SK-N-SH (cell line): Measurements from ENCODE around the gene PKNOX2. TPM values are rescaled to one million over a fixed set of nuclear protein-coding genes. Genes with fewer than 3 reads are reported as not detected.

Experiments
- CTCF ChIA-PET: fragments of 300-600, 350-600 bp; formaldehyde crosslinking; extraction: SDS; loops from one replicate; lab custom pipeline; 2021; lab: Yijun Ruan, JAX
- POLR2A ChIA-PET: fragments of 350-600 bp; sonication (Branson Sonifier 250); formaldehyde crosslinking; extraction: SDS; loops from one replicate; lab custom pipeline; 2020; ENCODE audit warnings: antibody characterized with exemption, inconsistent platforms; lab: Yijun Ruan, JAX
- DNase-seq: peaks from one replicate; pipeline ENCODE4 v3.0.0; 2012
- H2AFZ ChIP-seq: fragments of 200-600 bp; sonication (generic); 2 replicates; pipeline ENCODE4 v1.8.1; 2016; ENCODE audit warnings: antibody characterized with exemption, mild to moderate bottlenecking, low read depth
- H3F3A ChIP-seq: fragments of 200-600 bp; sonication (generic); replicated peaks from 2 replicates; pipeline ENCODE3; 2016; ENCODE audit warnings: antibody characterized with exemption, mild to moderate bottlenecking; ENCODE audit not compliant: insufficient read depth
- H3K27ac ChIP-seq, 2 experiments: fragments of 200-500 bp in 1 of 2; fragments of 200-600 bp in 1 of 2; sonication (Bioruptor generic) in 1 of 2; sonication (generic), shearing (Covaris generic) in 1 of 2; 2 replicates each; pipeline versions ENCODE4 v1.5.1 to v1.6.1; 2014 to 2016; ENCODE audit warnings: low read depth in 2 of 2, inconsistent platforms in 1 of 2, low read length in 1 of 2, mild to moderate bottlenecking in 1 of 2, mixed read lengths in 1 of 2
- H3K27me3 ChIP-seq: fragments of 200-600 bp; sonication (generic), shearing (Covaris generic); 2 replicates; pipeline ENCODE4 v1.6.1; 2016; ENCODE audit warnings: mixed run types; ENCODE audit not compliant: insufficient read depth
- H3K36me3 ChIP-seq, 2 experiments: fragments of 200-500 bp in 1 of 2; fragments of 200-600 bp in 1 of 2; sonication (Bioruptor generic) in 1 of 2; sonication (generic) in 1 of 2; replicated peaks in 1 of 2; 2 replicates each; pipeline versions ENCODE3 to v1.5.1; 2014 to 2016; ENCODE audit warnings: low read length in 1 of 2, mild to moderate bottlenecking in 1 of 2; ENCODE audit not compliant: insufficient read depth in 2 of 2, control insufficient read depth in 1 of 2
- H3K4me1 ChIP-seq, 2 experiments: fragments of 200-500 bp in 1 of 2; fragments of 200-600 bp in 1 of 2; sonication (Bioruptor generic) in 1 of 2; sonication (generic), shearing (Covaris generic) in 1 of 2; 2 replicates each; pipeline versions ENCODE4 v1.5.1 to v1.6.1; 2014 to 2016; ENCODE audit warnings: low read depth in 1 of 2, low read length in 1 of 2, mixed run types in 1 of 2; ENCODE audit not compliant: insufficient read depth in 2 of 2, control insufficient read depth in 1 of 2
- H3K4me2 ChIP-seq: fragments of 200-600 bp; sonication (generic), shearing (Covaris generic); 2 replicates; pipeline ENCODE4 v1.6.1; 2017; ENCODE audit warnings: mixed run types
- H3K4me3 ChIP-seq, 2 experiments: fragments of 200-500 bp in 1 of 2; fragments of 200-600 bp in 1 of 2; sonication (Bioruptor generic) in 1 of 2; sonication (generic), shearing (Covaris generic) in 1 of 2; 2 replicates each; pipeline versions ENCODE4 v1.5.1 to v1.8.1; 2014 to 2016; ENCODE audit warnings: low read depth in 2 of 2, inconsistent platforms in 1 of 2, low read length in 1 of 2, mild to moderate bottlenecking in 1 of 2, mixed read lengths in 1 of 2, moderate library complexity in 1 of 2
- H3K79me2 ChIP-seq: fragments of 200-600 bp; sonication (generic); 2 replicates; pipeline ENCODE4 v1.8.1; 2017; ENCODE audit warnings: mild to moderate bottlenecking; ENCODE audit not compliant: insufficient read depth
- H3K9ac ChIP-seq: fragments of 200-600 bp; sonication (generic); 2 replicates; pipeline ENCODE4 v1.6.1; 2017; ENCODE audit warnings: mixed run types
- H3K9me2 ChIP-seq: fragments of 200-600 bp; sonication (generic); 2 replicates; pipeline ENCODE4 v1.6.1; 2017; ENCODE audit warnings: mixed run types
- H3K9me3 ChIP-seq: fragments of 200-600 bp; sonication (generic); 2 replicates; pipeline ENCODE4 v1.6.1; 2017; ENCODE audit warnings: mixed run types, mild to moderate bottlenecking, moderate library complexity
- H4K20me1 ChIP-seq: fragments of 200-600 bp; sonication (generic); 2 replicates; pipeline ENCODE4 v1.6.1; 2017; ENCODE audit warnings: mild to moderate bottlenecking, mixed run types; ENCODE audit not compliant: insufficient read depth
- CTCF ChIP-seq: fragments of 200-600 bp; sonication (generic); IDR thresholded peaks from 2 replicates; pipeline ENCODE4 v1.6.1; 2017; ENCODE audit warnings: antibody characterized with exemption, mild to moderate bottlenecking, moderate library complexity
- ELF1 ChIP-seq: IDR thresholded peaks from 2 replicates; pipeline ENCODE4 v1.4.0; 2012
- FOXJ3 ChIP-seq: sonication (generic); formaldehyde crosslinking; IDR thresholded peaks from 2 replicates; pipeline ENCODE4 v1.5.1; 2020; ENCODE audit warnings: mild to moderate bottlenecking, missing genetic modification reagents
- GABPA ChIP-seq: IDR thresholded peaks from 2 replicates; pipeline ENCODE4 v1.4.0; 2012; ENCODE audit warnings: low read depth, mild to moderate bottlenecking
- IRF3 ChIP-seq: fragments of 150-350 bp; IDR thresholded peaks from 2 replicates; pipeline ENCODE4 v1.6.1; 2016; ENCODE audit warnings: mild to moderate bottlenecking, low read depth, low read length
- JUND ChIP-seq: IDR thresholded peaks from 2 replicates; pipeline ENCODE4 v1.4.0; 2012
- MAX ChIP-seq: IDR thresholded peaks from 2 replicates; pipeline ENCODE4 v1.4.0; 2012; ENCODE audit warnings: low read depth
- RCOR1 ChIP-seq: fragments of 150-350 bp; IDR thresholded peaks from 2 replicates; pipeline ENCODE4 v1.6.1; 2017; ENCODE audit warnings: antibody characterized with exemption, low read length
- REST ChIP-seq: IDR thresholded peaks from 2 replicates; pipeline ENCODE4 v1.6.1; 2012; ENCODE audit warnings: mild to moderate bottlenecking, low read depth, low read length, moderate library complexity
- SIN3A ChIP-seq: IDR thresholded peaks from 2 replicates; pipeline ENCODE4 v1.6.1; 2012; ENCODE audit warnings: low read depth, mild to moderate bottlenecking, low read length, moderate library complexity, borderline replicate concordance
- TAF1 ChIP-seq: IDR thresholded peaks from 2 replicates; pipeline ENCODE4 v1.6.1; 2012; ENCODE audit warnings: low read depth, mild to moderate bottlenecking, low read length, moderate library complexity, borderline replicate concordance
- USF1 ChIP-seq: IDR thresholded peaks from 2 replicates; pipeline ENCODE4 v1.4.0; 2012; ENCODE audit warnings: low read depth, borderline replicate concordance
- USF2 ChIP-seq: fragments of 150-350 bp; IDR thresholded peaks from 2 replicates; pipeline ENCODE4 v1.6.1; 2017; ENCODE audit warnings: antibody characterized with exemption, low read length, low read depth, borderline replicate concordance
- WGBS: methylation state at CpG from one replicate; pipeline ENCODE4 v1.1.6; 2017; ENCODE audit warnings: low lambda C conversion rate; 5-methylcytosine and 5-hydroxymethylcytosine counted together
- polyA plus RNA-seq, 3 experiments: library from polyadenylated mRNA; depleted of rRNA; stranded (reverse); fragments of >200 nt; gene quantifications; 2 replicates each; pipeline ENCODE4 v1.2.3, GENCODE V29; 2012

The PKNOX2 gene
- polyA plus RNA-seq, 1 of the 3 experiments (the other 2 are of a cell fraction) = 0.02 TPM

- Histone ChIP-seq H3K36me3 (no peaks in the 10 kb centered on the region), H3K9ac (no peak overlapping the region), H3K79me2 (no peaks in the 10 kb centered on the region), H3K9me3 (no peaks in the 10 kb centered on the region), H3K9me2 (no peaks in the 10 kb centered on the region), H3K4me3 (no peak overlapping the region), H3K4me2 (no peak overlapping the region), H2AFZ (no peak overlapping the region), H3K27ac (no peak overlapping the region), H3F3A (no peaks in the 10 kb centered on the region), H3K4me1 (no peaks in the 10 kb centered on the region), H3K27me3 (no peaks in the 10 kb centered on the region), H4K20me1 (no peaks in the 10 kb centered on the region)
- DNase-seq = no peak
- ChIA-PET POLR2A (no interaction called here), CTCF (interaction anchor here (0.8 to 1.2 kb wide), 2 partner anchors 22 to 72 kb away, joined by 4 read pairs; no protein-coding TSS in a partner anchor)
- 36% methylated on average over 5 of the region's 5 CpGs for WGBS
- TF ChIP-seq USF1 (no peak), IRF3 (no peak), JUND (no peak), RCOR1 (no peak), ELF1 (no peak), SIN3A (no peak), USF2 (no peak), TAF1 (no peak), MAX (no peak), CTCF (no peak), GABPA (no peak), REST (no peak), FOXJ3 (CRISPR knock-in tag) (no peak)
Observed at GRCh38 chr11:125273519-125274000, 109.0 kb downstream of the PKNOX2 start.
